HepG2 (cell line): ENCODE data around the gene ENTPD6. TPM values are rescaled to one million over a fixed set of nuclear protein-coding genes. Genes with fewer than 3 reads are reported as not detected.

ENCODE experiments used
- ARID4A ChIP-seq: sonication (generic); formaldehyde crosslinking; IDR thresholded peaks from 2 replicates; pipeline ENCODE4 v1.5.0; 2020; ENCODE audit warnings: mild to moderate bottlenecking, missing genetic modification reagents, borderline replicate concordance
- BCL6 ChIP-seq: IDR thresholded peaks from 2 replicates; pipeline ENCODE4 v1.6.1; 2016; ENCODE audit warnings: missing genetic modification reagents, missing compliant biosample characterization
- GABPA ChIP-seq, 2 experiments: IDR thresholded peaks; 2 replicates each; pipeline ENCODE4 v1.6.1; 2011 to 2016; ENCODE audit warnings: low read depth in 2 of 2, low read length in 1 of 2, missing biosample characterization in 1 of 2, missing genetic modification characterization in 1 of 2
- KLF15 ChIP-seq: sonication (generic); formaldehyde crosslinking; IDR thresholded peaks from 2 replicates; pipeline ENCODE4 v1.8.1; 2023; ENCODE audit warnings: borderline replicate concordance, mild to moderate bottlenecking, inconsistent platforms, missing genetic modification reagents, mixed read lengths
- MED13 ChIP-seq: sonication (generic); formaldehyde crosslinking; IDR thresholded peaks from 2 replicates; pipeline ENCODE4 v1.5.0; 2020; ENCODE audit warnings: missing genetic modification reagents
- PPARG ChIP-seq: conservative IDR thresholded peaks from 2 replicates; pipeline ENCODE4 v1.6.1; 2016; ENCODE audit warnings: missing biosample characterization, missing genetic modification reagents
- SMARCE1 ChIP-seq: fragments of 450-650 bp; IDR thresholded peaks from 2 replicates; pipeline ENCODE4 v1.6.1; 2017; ENCODE audit warnings: borderline replicate concordance
- TFDP1 ChIP-seq: IDR thresholded peaks from 2 replicates; pipeline ENCODE4 v1.6.1; 2016; ENCODE audit warnings: missing compliant biosample characterization, missing genetic modification reagents, borderline replicate concordance
- UBTF ChIP-seq: sonication (generic); formaldehyde crosslinking; IDR thresholded peaks from 2 replicates; pipeline ENCODE4 v1.4.0; 2020; ENCODE audit warnings: mild to moderate bottlenecking, missing genetic modification reagents
- ZNF10 ChIP-seq: sonication (generic); formaldehyde crosslinking; IDR thresholded peaks from 2 replicates; pipeline ENCODE4 v1.4.0; 2020; ENCODE audit warnings: mild to moderate bottlenecking, low read depth, missing genetic modification reagents, borderline replicate concordance
- ZNF232 ChIP-seq: sonication (generic); formaldehyde crosslinking; IDR thresholded peaks from 2 replicates; pipeline ENCODE4 v1.4.0; 2020; ENCODE audit warnings: missing genetic modification reagents, borderline replicate concordance
- ZNF567 ChIP-seq: sonication (generic); formaldehyde crosslinking; IDR thresholded peaks from 2 replicates; pipeline ENCODE4 v1.8.1; 2023; ENCODE audit warnings: mild to moderate bottlenecking, missing genetic modification reagents, borderline replicate concordance
- ZNF737 ChIP-seq: sonication (generic); formaldehyde crosslinking; IDR thresholded peaks from 2 replicates; pipeline ENCODE4 v1.5.0; 2020; ENCODE audit warnings: missing genetic modification reagents, mild to moderate bottlenecking, borderline replicate concordance
- polyA plus RNA-seq, 8 experiments: library from polyadenylated mRNA; depleted of rRNA in 3 of 8; stranded (reverse) in 7 of 8; unstranded in 1 of 8; fragments of >200 nt; fragmentation: Illumina TruSeq in 4 of 8; extraction: Trizol in 4 of 8; gene quantifications; 2 replicates each; pipeline versions ENCODE4 v1.2.1 to v1.2.3, GENCODE V29; 2011 to 2016; ENCODE audit warnings: low read depth in 4 of 8, missing spikeins in 1 of 8, mixed read lengths in 1 of 8; ENCODE audit not compliant: insufficient read depth in 1 of 8
- total RNA-seq, 5 experiments: library from RNA; depleted of rRNA; stranded (reverse); fragments of >200 nt; fragmentation: Illumina TruSeq; extraction: Trizol; gene quantifications; 2 replicates each; pipeline ENCODE4 v1.2.3, GENCODE V29; 2016; ENCODE audit warnings: low read depth in 1 of 5
- TF ChIP-seq, protein P1 (sequence below): sonication (generic); formaldehyde crosslinking; IDR thresholded peaks from 2 replicates; pipeline ENCODE4 v1.8.0; 2022; ENCODE audit warnings: mild to moderate bottlenecking, missing genetic modification reagents, borderline replicate concordance
- TF ChIP-seq, protein P2 (sequence below): IDR thresholded peaks from 2 replicates; pipeline ENCODE4 v1.4.0; 2020; ENCODE audit warnings: mild to moderate bottlenecking, missing genetic modification reagents

The ENTPD6 gene
- total and polyA plus RNA-seq, 2 of the 13 experiments (the other 11 are each of a cell fraction or from before 2014, with no cell fraction given), result 164 to 172 TPM

DNA sequence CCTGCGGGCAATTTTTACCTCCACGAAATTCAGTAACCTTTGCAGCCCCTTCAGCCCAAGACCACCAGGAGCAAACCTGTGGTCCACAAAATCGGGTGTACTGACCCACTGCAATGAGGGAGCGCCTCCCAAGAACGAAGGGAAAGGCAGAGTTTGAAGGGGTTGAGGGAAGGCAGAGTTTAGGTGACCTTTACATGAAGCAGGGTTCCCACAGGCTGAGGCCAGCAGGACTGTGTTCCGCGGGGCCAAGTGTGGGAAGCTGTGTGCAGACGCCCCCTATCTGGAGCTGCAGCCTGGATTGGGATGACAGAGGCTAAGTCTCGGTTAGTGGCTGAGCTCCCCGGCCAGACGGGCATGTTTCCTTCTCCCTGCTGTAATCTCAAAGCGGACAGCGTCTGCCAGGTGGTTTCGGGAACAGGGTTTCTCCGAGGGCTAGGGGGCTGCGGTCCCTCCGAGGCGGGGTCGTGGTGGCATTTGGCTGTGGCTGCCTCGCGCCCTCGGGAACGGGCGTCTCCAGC is 51.5 kb downstream of the ENTPD6 start (continued):
- peak; percentile 88 for TF ChIP-seq ARID4A (CRISPR knock-in tag)
- no peak for TF ChIP-seq GABPA (IDR thresholded peaks at IDR 0.05; ENCODE audit: low read depth, low read length)
- TF ChIP-seq GABPA (CRISPR knock-in tag; IDR thresholded peaks at IDR 0.05; ENCODE audit: low read depth), result no peak
- TF ChIP-seq SMARCE1, result no peak
- peak; percentile 16; the same call in 1 of the 2 replicates for TF ChIP-seq TFDP1 (CRISPR knock-in tag)
- no peak for TF ChIP-seq MED13 (CRISPR knock-in tag)
- TF ChIP-seq ZNF567 (CRISPR knock-in tag), result no peak
- peak; percentile 97 for TF ChIP-seq UBTF (CRISPR knock-in tag)
- TF ChIP-seq, protein P1, sequence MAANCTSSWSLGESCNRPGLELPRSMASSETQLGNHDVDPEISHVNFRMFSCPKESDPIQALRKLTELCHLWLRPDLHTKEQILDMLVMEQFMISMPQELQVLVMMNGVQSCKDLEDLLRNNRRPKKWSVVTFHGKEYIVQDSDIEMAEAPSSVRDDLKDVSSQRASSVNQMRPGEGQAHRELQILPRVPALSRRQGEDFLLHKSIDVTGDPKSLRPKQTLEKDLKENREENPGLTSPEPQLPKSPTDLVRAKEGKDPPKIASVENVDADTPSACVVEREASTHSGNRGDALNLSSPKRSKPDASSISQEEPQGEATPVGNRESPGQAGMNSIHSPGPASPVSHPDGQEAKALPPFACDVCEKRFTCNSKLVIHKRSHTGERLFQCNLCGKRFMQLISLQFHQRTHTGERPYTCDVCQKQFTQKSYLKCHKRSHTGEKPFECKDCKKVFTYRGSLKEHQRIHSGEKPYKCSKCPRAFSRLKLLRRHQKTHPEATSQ (CRISPR knock-in tag), result no peak
- TF ChIP-seq BCL6 (CRISPR knock-in tag), result no peak; the same call in 1 of the 2 replicates
- no peak; the same call in 1 of the 2 replicates for TF ChIP-seq ZNF737 (CRISPR knock-in tag)
- TF ChIP-seq, protein P2, sequence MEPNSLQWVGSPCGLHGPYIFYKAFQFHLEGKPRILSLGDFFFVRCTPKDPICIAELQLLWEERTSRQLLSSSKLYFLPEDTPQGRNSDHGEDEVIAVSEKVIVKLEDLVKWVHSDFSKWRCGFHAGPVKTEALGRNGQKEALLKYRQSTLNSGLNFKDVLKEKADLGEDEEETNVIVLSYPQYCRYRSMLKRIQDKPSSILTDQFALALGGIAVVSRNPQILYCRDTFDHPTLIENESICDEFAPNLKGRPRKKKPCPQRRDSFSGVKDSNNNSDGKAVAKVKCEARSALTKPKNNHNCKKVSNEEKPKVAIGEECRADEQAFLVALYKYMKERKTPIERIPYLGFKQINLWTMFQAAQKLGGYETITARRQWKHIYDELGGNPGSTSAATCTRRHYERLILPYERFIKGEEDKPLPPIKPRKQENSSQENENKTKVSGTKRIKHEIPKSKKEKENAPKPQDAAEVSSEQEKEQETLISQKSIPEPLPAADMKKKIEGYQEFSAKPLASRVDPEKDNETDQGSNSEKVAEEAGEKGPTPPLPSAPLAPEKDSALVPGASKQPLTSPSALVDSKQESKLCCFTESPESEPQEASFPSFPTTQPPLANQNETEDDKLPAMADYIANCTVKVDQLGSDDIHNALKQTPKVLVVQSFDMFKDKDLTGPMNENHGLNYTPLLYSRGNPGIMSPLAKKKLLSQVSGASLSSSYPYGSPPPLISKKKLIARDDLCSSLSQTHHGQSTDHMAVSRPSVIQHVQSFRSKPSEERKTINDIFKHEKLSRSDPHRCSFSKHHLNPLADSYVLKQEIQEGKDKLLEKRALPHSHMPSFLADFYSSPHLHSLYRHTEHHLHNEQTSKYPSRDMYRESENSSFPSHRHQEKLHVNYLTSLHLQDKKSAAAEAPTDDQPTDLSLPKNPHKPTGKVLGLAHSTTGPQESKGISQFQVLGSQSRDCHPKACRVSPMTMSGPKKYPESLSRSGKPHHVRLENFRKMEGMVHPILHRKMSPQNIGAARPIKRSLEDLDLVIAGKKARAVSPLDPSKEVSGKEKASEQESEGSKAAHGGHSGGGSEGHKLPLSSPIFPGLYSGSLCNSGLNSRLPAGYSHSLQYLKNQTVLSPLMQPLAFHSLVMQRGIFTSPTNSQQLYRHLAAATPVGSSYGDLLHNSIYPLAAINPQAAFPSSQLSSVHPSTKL (CRISPR knock-in tag), result peak; percentile 42; the same call in 1 of the 2 replicates
- peak; percentile 43; the same call in 1 of the 2 replicates for TF ChIP-seq PPARG (CRISPR knock-in tag)
- TF ChIP-seq ZNF10 (CRISPR knock-in tag), result peak; percentile 80; the same call in 1 of the 2 replicates
- TF ChIP-seq ZNF232 (CRISPR knock-in tag), result 0 out of 2 replicates have a peak, but pooled peaks have one; percentile 70
- no peak for TF ChIP-seq KLF15 (CRISPR knock-in tag)
